ENCODE results near the gene PALLD.

DNA sequence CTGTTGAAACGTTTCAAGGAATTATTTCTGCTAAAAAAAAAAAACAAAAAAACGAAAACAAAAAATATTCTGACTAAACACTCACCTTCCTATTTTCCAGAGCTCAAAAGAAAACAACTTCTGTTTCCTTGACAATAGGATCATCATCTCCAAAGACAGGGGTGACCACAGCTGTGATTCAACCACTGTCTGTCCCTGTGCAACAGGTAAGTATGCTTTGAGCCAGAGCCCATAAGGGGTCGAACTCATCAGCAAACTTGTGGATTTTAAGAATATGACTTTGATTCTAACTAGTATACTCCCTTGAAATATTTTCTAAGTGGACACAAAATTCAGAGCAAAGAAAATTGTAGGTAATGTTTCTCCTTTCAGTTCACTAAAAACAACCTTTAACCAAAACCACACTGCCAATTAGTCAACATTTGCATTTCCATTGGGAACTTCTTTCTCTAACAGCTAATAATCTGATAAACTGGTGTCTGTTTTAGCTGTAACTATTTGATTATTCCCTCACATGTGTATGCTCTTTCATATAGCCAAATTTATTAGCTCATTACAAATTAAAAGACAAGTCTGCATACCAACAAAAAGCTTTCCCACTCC is 186.1 kb downstream of the PALLD start:
- TF ChIP-seq EZH2 (IDR thresholded peaks at IDR 0.05) (no peak), POLR2AphosphoS5 (IDR thresholded peaks at IDR 0.05; ENCODE audit: borderline replicate concordance, low read depth, low read length) (no peak)

All from SK-N-MC (cell line).